IMR-90 (cell line): ENCODE measurements around the gene LZTFL1. TPM values are rescaled to one million over a fixed set of nuclear protein-coding genes. Genes with fewer than 3 reads are reported as not detected.

Source experiments
- ATAC-seq: fragments of 200-7000 bp; cut with Tn5 transposase; 2 replicates; pipeline ENCODE4 v1.9.1; 2020; ENCODE audit warnings: low read depth, mild to moderate bottlenecking, moderate library complexity
- BruUV-seq: library from RNA; stranded (reverse); fragments of 400-500 nt; replicated peaks from 2 replicates; lab custom pipeline; 2021; lab: Mats Ljungman, UMichigan
- CTCF ChIA-PET: fragments of 300-600 bp; formaldehyde crosslinking; extraction: SDS; loops from one replicate; lab custom pipeline; 2021; ENCODE audit warnings: antibody characterized with exemption; lab: Yijun Ruan, JAX
- POLR2A ChIA-PET: fragments of 300-600 bp; sonication (Branson Sonifier 250); formaldehyde crosslinking; loops from one replicate; lab custom pipeline; 2022; ENCODE audit warnings: antibody characterized with exemption; ENCODE audit not compliant: unreplicated experiment; lab: Charles Lee
- DNase-seq: peaks from one replicate; pipeline ENCODE4 v3.0.0; 2013
- H2AFZ ChIP-seq: replicated peaks from 2 replicates; pipeline ENCODE3; 2013; ENCODE audit warnings: low read length, mild to moderate bottlenecking; ENCODE audit not compliant: poor library complexity
- H2AK5ac ChIP-seq: 2 replicates; pipeline ENCODE4 v1.6.1; 2013; ENCODE audit warnings: low read depth, low read length, inconsistent platforms
- H2AK9ac ChIP-seq: replicated peaks from 2 replicates; pipeline ENCODE3; 2013; ENCODE audit warnings: mild to moderate bottlenecking, low read depth, low read length, moderate library complexity; ENCODE audit not compliant: poor library complexity
- H2BK120ac ChIP-seq: 2 replicates; pipeline ENCODE4 v1.6.1; 2013; ENCODE audit warnings: low read depth, low read length, inconsistent platforms
- H2BK15ac ChIP-seq: 3 replicates; pipeline ENCODE4 v1.6.1; 2013; ENCODE audit warnings: low read depth, low read length, inconsistent platforms
- H2BK20ac ChIP-seq: 2 replicates; pipeline ENCODE4 v1.6.1; 2013; ENCODE audit warnings: low read depth, mild to moderate bottlenecking, inconsistent platforms, low read length, moderate library complexity
- H2BK5ac ChIP-seq: 2 replicates; pipeline ENCODE4 v1.6.1; 2013; ENCODE audit warnings: mild to moderate bottlenecking, low read depth, low read length, inconsistent platforms; ENCODE audit not compliant: poor library complexity, severe bottlenecking
- H3K14ac ChIP-seq: replicated peaks from 2 replicates; pipeline ENCODE4 v1.6.1; 2013; ENCODE audit warnings: low read depth, low read length, inconsistent platforms
- H3K18ac ChIP-seq: 2 replicates; pipeline ENCODE4 v1.6.1; 2013; ENCODE audit warnings: low read depth, low read length, control low read depth
- H3K23ac ChIP-seq: 2 replicates; pipeline ENCODE4 v1.6.1; 2013; ENCODE audit warnings: low read depth, low read length, inconsistent platforms
- H3K27ac ChIP-seq: 2 replicates; pipeline ENCODE4 v1.5.1; 2013; ENCODE audit warnings: mild to moderate bottlenecking, control low read depth, low read length; ENCODE audit not compliant: insufficient read depth
- H3K27me3 ChIP-seq: 2 replicates; pipeline ENCODE4 v1.6.1; 2013; ENCODE audit warnings: low read length; ENCODE audit not compliant: control insufficient read depth, insufficient read depth
- H3K36me3 ChIP-seq: 2 replicates; pipeline ENCODE4 v1.6.1; 2013; ENCODE audit warnings: low read length, mixed read lengths; ENCODE audit not compliant: control insufficient read depth, insufficient read depth
- H3K4ac ChIP-seq: 2 replicates; pipeline ENCODE4 v1.6.1; 2013; ENCODE audit warnings: low read depth, low read length, inconsistent platforms
- H3K4me1 ChIP-seq: 2 replicates; pipeline ENCODE4 v1.6.1; 2013; ENCODE audit warnings: low read length, mixed read lengths; ENCODE audit not compliant: control insufficient read depth, insufficient read depth
- H3K4me2 ChIP-seq: 2 replicates; pipeline ENCODE4 v1.6.1; 2013; ENCODE audit warnings: low read depth, mild to moderate bottlenecking, control low read depth, low read length, moderate library complexity
- H3K4me3 ChIP-seq: 2 replicates; pipeline ENCODE4 v1.5.1; 2013; ENCODE audit warnings: low read depth, mild to moderate bottlenecking, control low read depth, low read length, moderate library complexity; ENCODE audit not compliant: insufficient read depth
- H3K56ac ChIP-seq: 2 replicates; pipeline ENCODE4 v1.6.1; 2013; ENCODE audit warnings: low read length, inconsistent platforms; ENCODE audit not compliant: insufficient read depth; ENCODE audit errors: extremely low read depth
- H3K79me1 ChIP-seq, 2 experiments: 2 replicates each; pipeline ENCODE4 v1.6.1; 2013; ENCODE audit warnings: low read length in 2 of 2, inconsistent platforms in 1 of 2, low read depth in 1 of 2
- H3K9ac ChIP-seq: 2 replicates; pipeline ENCODE4 v1.6.1; 2013; ENCODE audit warnings: low read depth, low read length, control low read depth
- H3K9me1 ChIP-seq: 2 replicates; pipeline ENCODE4 v1.6.1; 2013; ENCODE audit warnings: low read length, inconsistent platforms; ENCODE audit not compliant: insufficient read depth
- H3K9me3 ChIP-seq: 2 replicates; pipeline ENCODE4 v1.6.1; 2013; ENCODE audit warnings: low read length; ENCODE audit not compliant: control insufficient read depth, insufficient read depth
- H4K20me1 ChIP-seq: 2 replicates; pipeline ENCODE4 v1.6.1; 2013; ENCODE audit warnings: low read length, inconsistent platforms; ENCODE audit not compliant: insufficient read depth
- H4K5ac ChIP-seq: 2 replicates; pipeline ENCODE4 v1.6.1; 2013; ENCODE audit warnings: mild to moderate bottlenecking, low read depth, low read length, control low read depth
- H4K8ac ChIP-seq, 2 experiments: 2 replicates each; pipeline ENCODE4 v1.6.1; 2013; ENCODE audit warnings: low read depth in 2 of 2, low read length in 2 of 2, control low read depth in 1 of 2, inconsistent platforms in 1 of 2
- H4K91ac ChIP-seq: 2 replicates; pipeline ENCODE4 v1.6.1; 2013; ENCODE audit warnings: low read depth, low read length, inconsistent platforms; ENCODE audit not compliant: insufficient read depth
- BHLHE40 ChIP-seq: fragments of 150-350 bp; IDR thresholded peaks from 2 replicates; pipeline ENCODE4 v1.6.1; 2016; ENCODE audit warnings: mild to moderate bottlenecking, low read depth, low read length
- CHD1 ChIP-seq: IDR thresholded peaks from 2 replicates; pipeline ENCODE4 v1.6.1; 2012; ENCODE audit warnings: low read depth, low read length, improper control_type of control experiment
- CTCF ChIP-seq: conservative IDR thresholded peaks from 2 replicates; pipeline ENCODE4 v1.5.1; 2012; ENCODE audit warnings: mild to moderate bottlenecking, low read depth, low read length, improper control_type of control experiment
- ELK1 ChIP-seq: fragments of 150-350 bp; IDR thresholded peaks from 2 replicates; pipeline ENCODE4 v1.6.1; 2016; ENCODE audit warnings: low read depth, mild to moderate bottlenecking, low read length, moderate library complexity, borderline replicate concordance
- FOS ChIP-seq: fragments of 150-350 bp; IDR thresholded peaks from 2 replicates; pipeline ENCODE4 v1.6.1; 2016; ENCODE audit warnings: low read depth, low read length
- MAFK ChIP-seq: IDR thresholded peaks from 2 replicates; pipeline ENCODE4 v1.6.1; 2012; ENCODE audit warnings: low read depth, low read length, improper control_type of control experiment
- MXI1 ChIP-seq: IDR thresholded peaks from 2 replicates; pipeline ENCODE4 v1.6.1; 2012; ENCODE audit warnings: low read depth, mild to moderate bottlenecking, low read length, moderate library complexity, borderline replicate concordance
- NFE2L2 ChIP-seq: fragments of 150-350 bp; IDR thresholded peaks from 2 replicates; pipeline ENCODE4 v1.6.1; 2016; ENCODE audit warnings: low read depth, mild to moderate bottlenecking, low read length
- POLR2A ChIP-seq: IDR thresholded peaks from 2 replicates; pipeline ENCODE4 v1.6.1; 2012; ENCODE audit warnings: mild to moderate bottlenecking, low read depth, low read length
- RAD21 ChIP-seq: IDR thresholded peaks from 2 replicates; pipeline ENCODE4 v1.6.1; 2012; ENCODE audit warnings: low read length, improper control_type of control experiment
- RCOR1 ChIP-seq: IDR thresholded peaks from 2 replicates; pipeline ENCODE4 v1.6.1; 2012; ENCODE audit warnings: mild to moderate bottlenecking, low read length, improper control_type of control experiment; ENCODE audit not compliant: insufficient replicate concordance
- RFX5 ChIP-seq: IDR thresholded peaks from 2 replicates; pipeline ENCODE4 v1.8.0; 2012; ENCODE audit warnings: low read depth, mild to moderate bottlenecking, low read length, moderate library complexity
- SMC3 ChIP-seq: fragments of 150-350 bp; IDR thresholded peaks from 2 replicates; pipeline ENCODE4 v1.6.1; 2016; ENCODE audit warnings: low read depth, mild to moderate bottlenecking, antibody characterized with exemption, low read length, moderate library complexity
- USF2 ChIP-seq: fragments of 150-350 bp; IDR thresholded peaks from 2 replicates; pipeline ENCODE4 v1.6.1; 2017; ENCODE audit warnings: mild to moderate bottlenecking, antibody characterized with exemption, low read length, low read depth
- WGBS, 2 experiments: methylation state at CpG; one replicate each; pipeline versions ENCODE4 v1.1.5 to v1.1.7; 2013; ENCODE audit warnings: missing lambda C conversion rate in 2 of 2; ENCODE audit not compliant: insufficient read length in 1 of 2; ENCODE audit errors: extremely low coverage in 2 of 2; 5-methylcytosine and 5-hydroxymethylcytosine counted together
- dilution Hi-C: fragments of 300-500 bp; cut with HindIII; formaldehyde crosslinking; loops from one replicate; pipeline ENCODE4 v1.14.3; 2018; ENCODE audit warnings: low sequenced_read_pairs; ENCODE audit not compliant: unreplicated experiment
- in situ Hi-C: fragments of 300-500 bp; cut with MboI; formaldehyde crosslinking; loops from 3 replicates; pipeline ENCODE4 v1.14.3; 2019; ENCODE audit warnings: low sequenced_read_pairs, inconsistent platforms, mixed read lengths
- intact Hi-C: fragments of 100-400 bp; cut with micrococcal nuclease; formaldehyde crosslinking; loops from 2 replicates; pipeline ENCODE4 v1.10.0; 2022
- polyA plus RNA-seq, 3 experiments: library from polyadenylated mRNA; depleted of rRNA; stranded (reverse); fragments of >200 nt; gene quantifications; 2 replicates each; pipeline ENCODE4 v1.2.3, GENCODE V29; 2012; ENCODE audit warnings: low replicate concordance in 1 of 3
- total RNA-seq: library from RNA; depleted of rRNA; stranded (reverse); fragments of >200 nt; gene quantifications from 2 replicates; pipeline ENCODE4 v1.2.3, GENCODE V29; 2012

Gene LZTFL1
- total and polyA plus RNA-seq, 2 of the 4 experiments (the other 2 are of a cell fraction) = 10.3 to 10.4 TPM

DNA sequence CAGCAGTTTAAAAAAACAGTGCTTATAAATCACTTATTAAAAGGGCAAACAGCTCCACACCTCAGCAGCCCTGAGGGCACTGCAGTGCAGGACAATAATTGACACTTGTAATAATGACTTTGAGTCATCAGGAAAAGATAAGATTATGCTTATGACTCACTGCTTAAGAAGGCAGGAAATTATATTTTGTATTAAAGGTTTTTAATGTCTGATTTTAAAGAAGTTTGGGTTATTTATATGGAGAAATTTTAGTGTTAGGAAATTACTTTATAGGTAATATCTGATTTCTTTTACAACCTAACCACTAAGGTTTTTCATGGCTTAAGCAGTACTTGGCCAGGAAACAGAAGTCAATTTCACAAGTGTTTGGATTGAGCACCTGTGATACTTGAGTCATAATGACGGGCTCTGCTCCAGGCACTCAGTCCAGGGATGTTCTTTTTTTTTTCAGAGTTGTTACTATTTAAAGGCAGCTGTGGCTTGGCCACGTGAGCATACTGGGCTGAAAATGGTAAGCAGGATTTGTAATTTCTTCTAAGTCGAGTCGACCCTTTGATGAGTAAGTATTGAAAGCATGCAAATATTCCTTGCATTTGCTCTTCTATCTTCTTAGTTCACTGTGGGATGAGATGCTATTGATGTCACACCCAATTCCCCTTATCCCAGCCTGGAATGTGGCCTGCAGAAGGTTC is 23.9 kb downstream of the LZTFL1 start:
- peak overlapping the region; percentile 83 for H3K4ac ChIP-seq
- peak overlapping the region; percentile 78 for H2BK20ac ChIP-seq
- in situ Hi-C loops (no loop called here), dilution Hi-C loops (no loop called here), intact Hi-C loops (no loop called here)
- H3K27ac ChIP-seq = peak overlapping the region; percentile 56; the same call in 1 of the 2 replicates
- H2AK9ac ChIP-seq = no peak overlapping the region
- H3K79me1 ChIP-seq = no peaks in the 10 kb centered on the region
- H3K27me3 ChIP-seq = no peaks in the 10 kb centered on the region
- peaks cover 1% of the 10 kb centered on the region; the same call in 1 of the 2 replicates for H3K36me3 ChIP-seq
- ChIA-PET POLR2A (no interaction called here), CTCF (no interaction called here)
- H3K9ac ChIP-seq = no peak overlapping the region
- peak overlapping the region; percentile 39; the same call in 1 of the 2 replicates for H4K91ac ChIP-seq
- peak overlapping the region; percentile 9 for H3K4me2 ChIP-seq
- no peak overlapping the region for H4K5ac ChIP-seq
- H4K20me1 ChIP-seq = peaks cover 8% of the 10 kb centered on the region; the same call in 1 of the 2 replicates
- H3K4me3 ChIP-seq = no peak overlapping the region
- no CpG with 5 or more reads among the region's 4 CpGs for WGBS, 2 experiments
- H3K23ac ChIP-seq = no peak overlapping the region
- no peaks in the 10 kb centered on the region for H3K9me3 ChIP-seq
- peak overlapping the region in 1 of 2 experiments; percentile 4; a peak in 1 of 4 replicates for H4K8ac ChIP-seq
- peak overlapping the region; percentile 86; the same call in 1 of the 3 replicates for H2BK15ac ChIP-seq
- BruUV-seq = no TSS peak
- H3K56ac ChIP-seq = no peak overlapping the region
- no peak overlapping the region; the same call in 1 of the 2 replicates for H3K14ac ChIP-seq
- H3K4me1 ChIP-seq = peaks cover 12% of the 10 kb centered on the region
- peaks cover 8% of the 10 kb centered on the region for H3K9me1 ChIP-seq
- ATAC-seq (peak; percentile 83), DNase-seq (peak; percentile 99)
- H2BK5ac ChIP-seq = peak overlapping the region; percentile 40
- no peak overlapping the region for H2AFZ ChIP-seq
- H2BK120ac ChIP-seq = peak overlapping the region; percentile 78; the same call in 1 of the 2 replicates
- no peak overlapping the region for H3K18ac ChIP-seq
- H2AK5ac ChIP-seq = peak overlapping the region; percentile 73; the same call in 1 of the 2 replicates
- TF ChIP-seq FOS (peak; percentile 63), ELK1 (no peak), POLR2A (no peak), RCOR1 (peak; percentile 88), MAFK (0 out of 2 replicates have a peak, but pooled peaks have one; percentile 22), USF2 (peak; percentile 95), MXI1 (no peak), BHLHE40 (peak; percentile 95), SMC3 (no peak), NFE2L2 (peak; percentile 13; the same call in 1 of the 2 replicates), RFX5 (no peak), CTCF (no peak), RAD21 (no peak), CHD1 (no peak; the same call in 1 of the 2 replicates)
